ENCODE measurements around the gene RIBC2. TPM values are rescaled to one million over a fixed set of nuclear protein-coding genes. Genes with fewer than 3 reads are reported as not detected.
"Not testable (repeated sequence)": the region's sequence is repeated elsewhere in the genome, so short reads cannot be mapped to it uniquely, and the experiment has no call there.

The RIBC2 gene
- total RNA-seq, 1 donor from 2014 or later = 8.8 TPM

DNA sequence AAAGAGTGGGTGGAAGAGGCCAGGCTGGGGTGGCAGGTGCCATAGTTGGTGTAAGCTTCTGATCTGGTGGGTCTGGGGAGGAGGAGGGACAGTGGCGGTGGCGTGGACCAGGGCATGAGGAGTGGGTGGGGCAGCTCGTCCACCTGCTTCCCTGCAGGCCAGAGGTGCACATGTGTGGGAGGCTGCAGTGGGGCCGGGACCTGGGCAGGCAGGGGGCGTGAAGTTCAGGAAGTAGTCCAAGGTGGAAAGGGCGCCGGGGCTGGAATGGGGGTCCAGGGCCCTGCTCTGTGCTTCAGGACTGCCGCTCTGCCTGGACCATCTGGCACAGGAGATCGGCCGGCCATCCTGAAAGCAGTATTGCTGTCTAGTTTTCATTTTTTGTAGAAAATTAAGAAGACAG is 15.9 kb downstream of the RIBC2 start:
- DNase-seq (ENCODE audit: extremely low spot score, unreplicated experiment) = no peak
- H3K36me3 Mint-ChIP-seq = peaks cover 9% of the 10 kb centered on the region
- peaks cover 6% of the 10 kb centered on the region for H3K27me3 Mint-ChIP-seq
- H3K9me3 Mint-ChIP-seq = peaks cover 9% of the 10 kb centered on the region
- no peak overlapping the region for H3K4me3 Mint-ChIP-seq
- TF ChIP-seq, protein P1, sequence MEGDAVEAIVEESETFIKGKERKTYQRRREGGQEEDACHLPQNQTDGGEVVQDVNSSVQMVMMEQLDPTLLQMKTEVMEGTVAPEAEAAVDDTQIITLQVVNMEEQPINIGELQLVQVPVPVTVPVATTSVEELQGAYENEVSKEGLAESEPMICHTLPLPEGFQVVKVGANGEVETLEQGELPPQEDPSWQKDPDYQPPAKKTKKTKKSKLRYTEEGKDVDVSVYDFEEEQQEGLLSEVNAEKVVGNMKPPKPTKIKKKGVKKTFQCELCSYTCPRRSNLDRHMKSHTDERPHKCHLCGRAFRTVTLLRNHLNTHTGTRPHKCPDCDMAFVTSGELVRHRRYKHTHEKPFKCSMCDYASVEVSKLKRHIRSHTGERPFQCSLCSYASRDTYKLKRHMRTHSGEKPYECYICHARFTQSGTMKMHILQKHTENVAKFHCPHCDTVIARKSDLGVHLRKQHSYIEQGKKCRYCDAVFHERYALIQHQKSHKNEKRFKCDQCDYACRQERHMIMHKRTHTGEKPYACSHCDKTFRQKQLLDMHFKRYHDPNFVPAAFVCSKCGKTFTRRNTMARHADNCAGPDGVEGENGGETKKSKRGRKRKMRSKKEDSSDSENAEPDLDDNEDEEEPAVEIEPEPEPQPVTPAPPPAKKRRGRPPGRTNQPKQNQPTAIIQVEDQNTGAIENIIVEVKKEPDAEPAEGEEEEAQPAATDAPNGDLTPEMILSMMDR (conservative IDR thresholded peaks at IDR 0.05) = no peak
- peaks cover 9% of the 10 kb centered on the region for H3K4me1 Mint-ChIP-seq (ENCODE audit: unreplicated experiment)
- no peak overlapping the region for H3K27ac Mint-ChIP-seq

DNA sequence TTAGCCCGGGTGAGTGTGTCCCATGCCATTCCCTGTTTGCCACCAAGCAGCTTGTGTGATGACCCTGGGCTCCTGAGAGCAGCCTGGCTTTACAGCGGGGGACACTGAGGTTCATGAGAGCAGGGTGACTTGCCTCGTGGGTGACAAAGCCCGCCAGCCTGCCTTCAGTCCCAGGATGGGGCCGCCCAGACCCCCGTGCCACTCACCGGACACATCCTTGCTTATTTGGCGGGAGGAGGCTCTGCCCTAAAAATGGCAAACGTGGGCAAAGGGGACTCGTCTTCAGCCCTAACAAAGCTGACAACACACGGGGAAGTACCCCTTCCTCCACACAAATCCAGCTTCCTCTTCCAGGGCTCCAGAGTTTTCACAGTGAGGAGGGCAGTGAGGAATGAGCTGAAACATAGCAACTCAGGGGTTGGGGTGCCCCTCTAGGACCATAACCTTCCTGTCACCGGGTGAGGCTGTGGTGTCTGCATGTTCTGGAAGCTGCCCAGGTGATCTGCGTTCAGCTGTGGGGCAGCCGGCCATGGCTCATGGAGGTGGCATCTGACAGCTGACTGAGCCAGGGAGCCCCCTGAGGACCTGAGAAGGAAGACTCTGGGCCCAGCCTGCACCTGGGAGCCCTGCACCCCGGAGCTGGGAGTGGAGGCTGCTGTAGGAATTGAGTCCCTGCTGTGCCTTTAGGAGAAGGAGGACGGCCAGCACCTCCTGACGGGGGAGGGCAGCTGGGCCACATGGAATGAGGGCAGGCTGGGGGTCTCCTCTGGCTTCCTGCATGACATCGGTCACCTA is 16.7 kb downstream of the RIBC2 start:
- no peak overlapping the region for H3K27ac Mint-ChIP-seq
- TF ChIP-seq, protein P1 (conservative IDR thresholded peaks at IDR 0.05) = no peak
- DNase-seq (ENCODE audit: extremely low spot score, unreplicated experiment) = no peak
- H3K4me3 Mint-ChIP-seq = no peak overlapping the region
- H3K9me3 Mint-ChIP-seq = peaks cover 9% of the 10 kb centered on the region
- H3K36me3 Mint-ChIP-seq = peaks cover 9% of the 10 kb centered on the region
- peaks cover 12% of the 10 kb centered on the region for H3K4me1 Mint-ChIP-seq (ENCODE audit: unreplicated experiment)
- H3K27me3 Mint-ChIP-seq = peaks cover 6% of the 10 kb centered on the region

DNA sequence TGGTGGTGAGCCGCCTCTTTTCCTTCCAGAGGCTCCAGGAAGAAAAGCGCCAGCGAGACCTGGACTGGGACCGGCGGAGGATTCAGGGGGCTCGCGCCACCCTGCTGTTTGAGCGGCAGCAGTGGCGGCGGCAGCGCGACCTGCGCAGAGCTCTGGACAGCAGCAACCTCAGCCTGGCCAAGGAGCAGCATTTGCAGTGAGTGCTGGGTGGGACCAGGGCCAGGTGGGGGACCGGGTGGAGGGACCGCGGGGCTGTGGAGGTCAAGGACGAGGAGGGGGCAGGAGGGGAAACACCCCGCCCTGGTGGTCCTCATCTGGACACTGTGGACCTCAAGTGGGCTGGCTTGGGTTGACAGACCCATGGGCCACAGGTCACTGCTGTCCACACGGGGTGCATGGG is 17.4 kb downstream of the RIBC2 start:
- H3K4me3 Mint-ChIP-seq = no peak overlapping the region
- H3K27ac Mint-ChIP-seq = no peak overlapping the region
- peaks cover 9% of the 10 kb centered on the region for H3K9me3 Mint-ChIP-seq
- peaks cover 19% of the 10 kb centered on the region for H3K4me1 Mint-ChIP-seq (ENCODE audit: unreplicated experiment)
- TF ChIP-seq, protein P1 (conservative IDR thresholded peaks at IDR 0.05) = no peak
- H3K36me3 Mint-ChIP-seq = peaks cover 9% of the 10 kb centered on the region
- no peak for DNase-seq (ENCODE audit: extremely low spot score, unreplicated experiment)
- H3K27me3 Mint-ChIP-seq = peaks cover 6% of the 10 kb centered on the region

DNA sequence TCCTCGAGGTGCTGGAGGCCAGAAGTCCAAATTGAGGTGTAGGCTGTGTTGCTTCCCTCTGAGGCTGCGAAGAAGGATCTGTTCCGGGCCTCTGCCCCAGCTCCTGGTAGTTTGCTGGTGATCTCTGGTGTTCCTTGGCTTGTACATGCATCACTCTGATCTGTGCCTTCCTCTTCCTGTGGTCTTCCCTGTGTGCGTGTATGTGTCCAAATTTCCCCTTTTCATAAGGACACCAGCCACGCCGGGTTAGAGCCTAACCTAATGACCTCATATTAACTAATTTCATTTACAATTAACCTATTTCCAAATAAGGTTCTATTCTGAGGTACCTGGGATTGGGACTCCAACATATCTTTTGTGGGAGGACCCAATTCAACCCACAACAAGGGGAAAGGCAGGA is 21.5 kb downstream of the RIBC2 start:
- TF ChIP-seq, protein P1 (conservative IDR thresholded peaks at IDR 0.05) = no peak
- H3K4me3 Mint-ChIP-seq = no peak overlapping the region
- peaks cover 14% of the 10 kb centered on the region for H3K4me1 Mint-ChIP-seq (ENCODE audit: unreplicated experiment)
- no peak for DNase-seq (ENCODE audit: extremely low spot score, unreplicated experiment)
- no peaks in the 10 kb centered on the region for H3K9me3 Mint-ChIP-seq
- peak overlapping the region; percentile 59 for H3K27ac Mint-ChIP-seq
- no peaks in the 10 kb centered on the region for H3K27me3 Mint-ChIP-seq
- no peaks in the 10 kb centered on the region for H3K36me3 Mint-ChIP-seq

DNA sequence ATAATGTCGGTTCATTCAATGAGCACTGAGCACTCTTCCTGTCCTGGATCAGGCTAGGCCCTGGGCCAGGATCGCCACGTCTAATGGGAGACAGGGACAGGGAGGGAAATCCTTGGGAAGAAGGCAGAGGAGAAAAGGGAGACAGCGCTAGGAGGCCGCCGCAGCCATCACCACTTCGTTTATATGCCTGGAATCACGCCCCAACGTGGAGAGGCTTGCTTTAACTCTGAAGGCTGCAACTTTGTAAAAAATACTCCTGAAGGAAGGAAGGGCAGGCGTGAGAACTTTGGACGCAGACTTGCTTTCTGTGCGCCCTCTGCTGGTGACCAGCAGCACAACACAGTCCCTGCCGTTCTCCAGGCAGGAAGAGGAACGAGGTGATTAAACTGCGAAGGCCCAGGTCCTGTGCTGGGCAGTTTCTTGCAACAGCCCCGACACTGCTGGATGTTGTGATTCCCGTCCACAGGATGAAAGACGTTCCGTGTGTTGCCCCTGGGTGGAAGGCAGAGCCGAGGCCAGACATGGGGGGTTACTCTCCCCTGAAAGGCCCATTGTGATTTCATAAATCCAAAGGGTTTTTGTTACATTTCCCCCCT is 22.1 kb downstream of the RIBC2 start:
- Mint-ChIP-seq H3K4me3 (no peak overlapping the region), H3K36me3 (no peaks in the 10 kb centered on the region)
- TF ChIP-seq, protein P1 (conservative IDR thresholded peaks at IDR 0.05) = peak; percentile 99

DNA sequence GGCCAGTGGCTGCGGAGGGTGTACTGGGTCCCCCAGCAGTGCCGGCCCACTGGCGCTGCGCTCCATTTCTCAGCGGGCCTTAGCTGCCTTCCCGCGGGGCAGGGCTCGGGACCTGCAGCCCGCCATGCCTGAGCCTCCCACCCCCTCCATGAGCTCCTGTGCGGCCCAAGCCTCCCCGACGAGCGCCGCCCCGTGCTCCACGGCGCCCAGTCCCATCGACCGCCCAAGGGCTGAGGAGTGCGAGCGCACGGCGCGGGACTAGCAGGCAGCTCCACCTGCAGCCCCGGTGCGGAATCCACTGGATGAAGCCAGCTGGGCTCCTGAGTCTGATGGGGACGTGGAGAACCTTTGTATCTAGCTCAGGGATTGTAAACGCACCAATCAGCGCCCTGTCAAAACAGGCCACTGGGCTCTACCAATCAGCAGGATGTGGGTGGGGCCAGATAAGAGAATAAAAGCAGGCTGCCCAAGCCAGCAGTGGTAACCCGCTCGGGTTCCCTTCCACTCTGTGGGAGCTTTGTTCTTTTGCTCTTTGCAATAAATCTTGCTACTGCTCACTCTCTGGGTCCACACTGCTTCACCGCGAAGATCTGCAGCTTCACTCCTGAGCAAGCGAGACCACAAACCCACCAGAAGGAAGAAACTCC is 23.5 kb downstream of the RIBC2 start:
- not testable (repeated sequence) for H3K27me3 Mint-ChIP-seq; H3K27ac Mint-ChIP-seq; H3K36me3 Mint-ChIP-seq; DNase-seq (ENCODE audit: extremely low spot score, unreplicated experiment); H3K9me3 Mint-ChIP-seq; H3K4me3 Mint-ChIP-seq
- peaks cover 23% of the 10 kb centered on the region for H3K4me1 Mint-ChIP-seq (ENCODE audit: unreplicated experiment)

More for the DNA sequence above, 22.1 kb downstream of the RIBC2 start:
- peaks cover 15% of the 10 kb centered on the region for H3K4me1 Mint-ChIP-seq (ENCODE audit: unreplicated experiment)
- peak; percentile 90 for DNase-seq (ENCODE audit: extremely low spot score, unreplicated experiment)
- H3K9me3 Mint-ChIP-seq = no peaks in the 10 kb centered on the region
- no peaks in the 10 kb centered on the region for H3K27me3 Mint-ChIP-seq
- peak overlapping the region; percentile 59 for H3K27ac Mint-ChIP-seq

Data from type B pancreatic cell (in vitro differentiated cells).